HG02571 (cell line): ENCODE data around the gene HOPX.
"Not testable (repeated sequence)": the region's sequence is repeated elsewhere in the genome, so short reads cannot be mapped to it uniquely, and the experiment has no call there.

Source experiments
- ATAC-seq: cut with Tn5 transposase; IDR thresholded peaks from one replicate; pipeline ENCODE4 v1.9.1; 2021; ENCODE audit warnings: mild to moderate bottlenecking, moderate library complexity; ENCODE audit not compliant: unreplicated experiment

The HOPX gene, protein sequence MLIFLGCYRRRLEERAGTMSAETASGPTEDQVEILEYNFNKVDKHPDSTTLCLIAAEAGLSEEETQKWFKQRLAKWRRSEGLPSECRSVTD

DNA sequence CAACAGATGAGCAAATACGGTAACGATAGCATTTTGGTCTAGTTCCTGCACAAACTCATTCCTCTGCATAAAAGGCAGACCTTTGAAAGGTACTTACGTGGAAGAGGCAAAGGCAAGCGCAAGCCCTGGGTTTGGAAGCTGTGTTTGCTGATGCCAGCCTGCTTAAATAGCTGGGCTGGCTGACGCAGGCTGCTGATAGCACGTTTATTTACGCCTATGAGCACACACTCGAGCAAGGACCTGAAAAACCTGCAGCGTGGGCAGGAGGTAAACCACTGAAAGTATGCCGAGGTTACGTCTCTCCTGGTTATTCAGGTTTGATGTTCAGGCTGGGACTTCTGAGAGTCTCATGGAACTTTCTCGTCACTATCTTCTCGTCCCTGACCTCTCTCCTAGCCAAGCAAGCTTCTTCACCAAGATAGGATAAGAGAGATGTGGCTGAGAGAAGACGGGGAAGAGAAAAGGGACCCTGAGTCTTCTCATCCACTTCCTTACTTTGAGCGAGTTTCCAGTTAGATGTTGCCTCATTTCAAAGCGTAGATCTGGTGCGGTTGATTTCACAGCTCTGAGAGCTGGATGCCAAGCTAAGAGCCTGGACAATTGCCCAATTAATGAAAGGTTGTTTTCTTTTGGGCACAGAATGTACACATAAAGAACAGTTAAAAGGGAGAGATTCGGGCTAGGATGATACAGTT is at the start of gene HOPX:
HOPX (minus strand) TSS at position 139 of the 695 bp plus-strand sequence. CDS start 23,480 bp downstream, outside the sequence.
- no peak for ATAC-seq

DNA sequence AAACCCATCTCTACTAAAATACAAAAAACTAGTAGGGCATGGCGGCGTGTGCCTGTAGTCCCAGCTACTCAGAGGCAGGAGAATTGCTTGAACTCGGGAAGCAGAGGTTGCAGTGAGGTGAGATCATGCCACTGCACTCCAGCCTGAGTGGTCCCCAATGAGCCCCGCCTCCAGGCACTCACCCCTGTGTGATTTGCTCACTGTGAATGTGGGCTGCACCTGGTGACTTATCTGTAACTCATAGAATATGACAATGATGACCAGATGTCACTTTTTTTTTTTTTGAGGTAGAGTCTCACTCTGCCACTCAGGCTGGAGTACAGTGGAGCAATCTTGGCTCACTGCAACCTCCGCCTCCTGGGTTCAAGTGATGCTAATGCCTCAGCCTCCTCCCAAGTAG is 49.0 kb upstream of the HOPX start:
- ATAC-seq = no peak

DNA sequence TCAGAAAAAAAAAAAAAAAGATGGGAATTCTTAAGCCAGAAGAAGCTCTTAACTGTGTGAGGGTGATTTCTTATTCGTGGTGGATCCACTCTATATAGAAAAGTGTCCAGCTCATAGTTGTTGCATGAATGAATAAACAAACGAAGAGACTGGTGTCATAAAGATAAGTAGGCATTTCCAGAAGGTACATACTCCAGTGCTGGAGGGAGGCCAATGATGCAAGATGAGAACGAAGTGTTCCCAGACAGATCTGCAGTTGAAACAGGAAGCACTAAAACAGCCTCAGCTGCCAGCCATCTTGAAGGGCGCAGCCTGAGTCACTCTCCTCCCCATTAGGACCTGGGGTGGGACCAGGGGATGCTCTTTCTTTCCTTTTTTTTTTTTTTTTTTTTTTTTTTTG is 47.4 kb upstream of the HOPX start:
- no peak for ATAC-seq

DNA sequence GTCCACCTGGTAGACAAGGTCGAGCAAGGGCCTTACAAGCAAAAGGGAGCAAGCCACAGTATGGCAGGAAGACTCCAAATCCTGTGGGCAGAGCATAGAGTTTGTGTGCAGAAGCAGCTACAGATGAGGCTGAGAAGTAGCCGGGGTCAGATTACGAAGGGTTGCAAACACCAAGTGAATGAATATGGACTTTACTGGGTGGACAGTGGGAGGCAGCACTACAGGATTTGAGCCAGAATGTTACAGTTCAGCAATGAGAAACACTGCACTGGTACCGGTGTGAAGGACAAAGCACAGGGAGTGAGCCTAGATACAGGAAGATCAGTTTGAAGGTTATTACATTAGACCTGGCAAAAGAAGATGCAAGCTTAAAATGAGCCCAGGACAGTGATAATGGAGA is 46.1 kb upstream of the HOPX start:
- ATAC-seq = no peak

DNA sequence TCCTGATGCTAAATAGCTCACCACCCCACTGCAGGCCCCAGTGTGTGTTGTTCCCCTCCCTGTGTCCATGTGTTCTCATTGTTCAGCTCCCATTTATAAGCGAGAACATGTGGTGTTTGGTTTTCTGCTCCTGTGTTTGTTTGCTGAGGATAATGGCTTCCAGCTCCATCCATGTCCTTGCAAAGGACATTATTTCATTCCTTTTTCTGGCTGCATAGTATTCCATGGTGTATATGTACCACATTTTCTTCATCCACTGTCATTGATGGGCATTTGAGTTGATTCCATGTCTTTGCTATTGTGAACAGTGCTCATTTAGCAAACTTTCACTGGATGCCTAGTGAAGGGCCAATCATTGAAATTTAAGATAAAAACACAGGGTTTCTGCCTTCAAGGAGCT is 45.5 kb upstream of the HOPX start:
- ATAC-seq = not testable (repeated sequence)

DNA sequence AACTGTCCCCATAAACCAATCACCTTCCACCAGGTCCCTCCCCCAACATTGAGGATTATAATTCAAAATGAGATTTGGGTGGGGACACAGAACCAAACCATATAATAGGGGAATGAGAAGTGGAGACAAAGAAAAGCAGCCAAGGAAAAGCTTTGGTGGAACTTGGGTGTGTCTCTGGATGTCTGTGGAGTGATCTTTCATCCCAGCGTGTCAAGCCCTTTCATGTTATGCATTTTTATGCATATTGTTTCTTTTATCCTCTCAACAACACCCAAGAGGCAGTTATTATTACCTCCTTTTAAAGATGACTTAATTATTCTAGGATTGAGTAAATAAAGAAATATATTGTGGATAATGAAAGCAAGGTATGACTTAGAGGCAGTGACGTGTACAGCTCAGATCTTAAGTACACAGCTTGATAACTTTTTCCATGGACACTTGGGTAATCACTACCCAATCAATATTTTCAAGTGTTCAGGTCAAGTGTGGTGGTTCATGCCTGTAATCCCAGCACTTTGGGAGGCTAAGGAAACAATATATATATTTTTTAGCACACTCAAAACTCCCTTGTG is 42.6 kb upstream of the HOPX start:
- no peak for ATAC-seq

DNA sequence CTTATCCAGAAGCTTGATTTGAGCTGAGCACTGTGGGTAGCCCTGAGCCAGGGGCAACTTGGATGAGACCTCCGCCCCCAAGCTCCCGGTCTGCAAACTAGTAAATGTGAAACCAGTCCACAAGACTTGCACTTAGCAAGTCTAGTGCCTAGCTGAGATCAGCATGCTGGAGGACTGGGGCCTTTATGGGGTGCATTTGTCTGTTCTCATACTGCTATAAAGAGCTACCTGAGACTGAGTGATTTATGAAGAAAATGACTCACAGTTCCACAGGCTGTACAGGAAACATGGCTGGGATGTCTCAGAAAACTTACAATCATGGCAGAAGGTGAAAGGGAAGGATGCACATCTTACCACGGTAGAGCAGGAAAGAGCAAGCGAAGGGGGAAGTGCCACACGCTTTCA is 42.1 kb upstream of the HOPX start:
- no peak for ATAC-seq

DNA sequence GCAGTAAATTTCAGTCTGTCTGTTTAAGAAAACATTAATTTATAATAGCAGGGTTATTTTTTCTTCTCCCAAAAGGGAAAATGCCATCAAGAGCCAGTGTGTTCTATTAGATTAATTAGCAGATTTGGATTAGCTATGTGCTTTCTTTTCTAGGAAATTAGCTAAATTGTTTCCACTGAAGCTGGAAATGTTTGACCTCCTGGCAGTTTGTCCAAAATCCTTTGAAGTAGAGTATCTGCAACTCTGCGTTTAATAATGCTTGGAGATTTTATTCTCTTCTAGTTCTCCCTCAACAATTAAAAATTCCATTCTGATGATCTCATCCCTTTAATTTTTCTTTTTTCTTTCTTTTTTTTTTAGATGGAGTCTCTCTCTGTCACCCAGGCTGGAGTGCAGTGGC is 27.1 kb upstream of the HOPX start:
- ATAC-seq = no peak

DNA sequence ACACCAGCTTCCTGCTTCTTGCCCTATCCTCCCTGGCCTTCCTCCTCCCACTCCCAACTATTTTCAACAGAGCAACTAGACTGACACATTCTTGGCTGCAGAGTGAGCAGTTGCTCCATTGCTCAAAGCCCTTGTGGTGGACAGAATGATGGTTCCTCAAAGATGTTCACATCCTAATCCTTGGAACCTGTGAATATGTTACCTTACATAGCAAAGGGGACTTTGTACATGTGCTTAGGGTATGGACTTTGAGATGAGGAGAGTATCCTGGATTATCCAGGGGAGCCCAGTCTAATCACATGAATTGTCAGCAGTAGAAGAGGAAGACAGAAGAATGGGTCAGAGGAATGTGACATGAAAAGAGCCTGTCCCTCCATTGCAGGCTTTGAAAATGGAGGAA is 24.9 kb upstream of the HOPX start:
- ATAC-seq = no peak

DNA sequence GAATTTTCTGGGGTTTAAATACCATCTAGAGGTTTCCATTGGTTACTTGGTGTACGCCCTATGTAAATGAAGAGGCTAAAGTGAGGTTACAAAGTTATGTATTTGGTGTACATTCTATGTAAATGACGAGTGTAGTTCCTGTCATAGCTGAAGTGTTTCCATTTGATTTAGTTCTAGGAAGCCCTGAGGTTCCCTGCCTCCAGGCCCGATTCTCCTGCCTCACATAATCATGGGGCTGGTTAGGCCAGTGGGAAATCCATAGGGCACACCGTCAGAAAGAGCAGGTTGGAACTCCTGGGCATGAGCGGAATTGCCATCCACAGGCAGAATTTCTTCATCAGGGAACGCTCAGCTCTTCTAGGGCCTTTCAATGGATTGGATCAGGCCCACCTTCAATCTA is 24.2 kb upstream of the HOPX start:
- ATAC-seq = no peak

DNA sequence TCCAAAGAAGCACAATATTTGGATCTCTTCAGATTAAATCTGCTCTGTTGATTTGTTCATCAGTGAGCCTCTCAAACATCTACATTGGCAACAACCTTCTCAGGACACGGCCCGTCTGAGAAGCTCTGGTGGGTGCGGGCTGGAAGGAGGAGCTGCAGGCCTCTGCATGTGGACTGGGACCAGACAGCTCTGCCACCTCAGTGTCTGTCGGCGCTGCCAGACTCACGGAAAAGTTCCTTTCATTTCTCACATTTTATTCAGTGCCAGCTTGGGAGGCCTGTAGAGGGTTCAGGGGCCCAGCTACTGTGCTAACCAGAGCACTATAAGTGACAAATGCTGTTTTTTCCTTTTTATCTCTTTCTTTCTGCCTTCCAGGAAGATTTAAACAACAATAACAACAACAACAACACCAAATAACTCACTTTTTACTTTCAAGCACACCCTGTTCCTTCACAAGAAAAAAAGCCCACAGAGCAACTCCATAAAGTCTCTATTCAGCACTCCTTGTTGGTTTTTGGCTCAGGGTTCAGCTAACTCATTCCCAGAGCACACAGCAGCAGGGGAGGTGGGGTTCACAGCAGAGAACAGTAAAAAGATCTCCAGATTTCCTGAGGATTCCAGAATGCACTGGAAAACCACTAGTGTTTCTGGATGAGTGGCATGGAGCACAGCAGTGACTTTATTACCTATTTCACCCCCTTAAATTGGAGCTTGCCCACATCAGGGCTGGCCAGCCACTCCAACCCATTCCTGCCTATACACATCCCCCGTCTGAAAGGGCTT is 23.2 kb upstream of the HOPX start:
- ATAC-seq = no peak

DNA sequence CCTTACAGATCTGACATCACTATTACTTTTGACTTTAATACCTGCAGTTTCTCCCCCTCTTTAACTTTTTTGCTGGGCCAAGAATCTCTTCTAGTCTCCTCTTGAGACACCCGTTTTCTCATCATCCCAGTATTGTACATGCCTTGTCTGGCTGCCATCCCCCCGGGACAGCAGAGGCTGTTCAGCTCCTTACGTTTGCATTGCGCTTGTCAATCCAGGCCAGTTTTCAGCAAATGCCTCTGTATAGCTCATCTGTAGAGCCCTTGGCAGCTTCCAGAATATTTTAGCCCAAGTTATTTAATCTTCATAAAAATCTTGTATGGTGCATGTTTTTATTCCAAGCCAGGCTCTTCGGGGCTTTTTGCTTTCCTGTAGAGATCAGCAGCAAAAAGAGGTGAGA is 22.3 kb upstream of the HOPX start:
- no peak for ATAC-seq

DNA sequence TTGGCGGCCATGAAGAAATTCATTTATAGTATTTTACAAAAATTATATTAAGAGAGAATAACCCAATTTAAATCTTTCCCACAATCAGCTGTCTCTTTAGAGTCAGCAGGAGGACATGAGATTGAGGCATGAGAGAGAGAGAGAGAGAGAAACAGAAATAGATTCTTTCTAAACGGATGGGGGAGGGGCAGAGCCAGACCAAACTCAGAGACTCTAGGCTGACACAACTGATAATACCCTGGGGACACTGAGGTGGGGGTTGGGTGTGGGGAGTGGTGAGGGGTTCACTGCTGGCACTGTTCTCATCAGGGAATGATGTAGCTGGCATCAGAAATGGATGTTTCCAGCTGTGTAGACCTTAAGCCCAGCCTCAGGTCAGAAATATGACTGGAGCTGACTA is 20.5 kb upstream of the HOPX start:
- ATAC-seq = no peak

DNA sequence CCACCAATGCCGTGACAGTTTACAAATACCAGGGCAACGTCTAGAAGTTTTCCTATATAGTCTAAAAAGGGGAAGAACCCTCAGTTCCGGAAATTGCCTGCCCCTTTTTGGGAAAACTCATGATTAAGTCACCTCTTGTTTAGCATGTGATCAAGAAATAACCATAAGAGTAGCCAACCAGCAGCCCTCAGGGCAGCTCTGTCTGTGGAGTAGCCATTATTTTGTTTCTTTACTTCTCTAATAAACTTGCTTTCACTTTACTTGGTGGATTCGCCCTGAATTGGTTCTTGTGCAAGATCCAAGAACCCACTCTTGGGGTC is 20.0 kb upstream of the HOPX start:
- no peak for ATAC-seq

DNA sequence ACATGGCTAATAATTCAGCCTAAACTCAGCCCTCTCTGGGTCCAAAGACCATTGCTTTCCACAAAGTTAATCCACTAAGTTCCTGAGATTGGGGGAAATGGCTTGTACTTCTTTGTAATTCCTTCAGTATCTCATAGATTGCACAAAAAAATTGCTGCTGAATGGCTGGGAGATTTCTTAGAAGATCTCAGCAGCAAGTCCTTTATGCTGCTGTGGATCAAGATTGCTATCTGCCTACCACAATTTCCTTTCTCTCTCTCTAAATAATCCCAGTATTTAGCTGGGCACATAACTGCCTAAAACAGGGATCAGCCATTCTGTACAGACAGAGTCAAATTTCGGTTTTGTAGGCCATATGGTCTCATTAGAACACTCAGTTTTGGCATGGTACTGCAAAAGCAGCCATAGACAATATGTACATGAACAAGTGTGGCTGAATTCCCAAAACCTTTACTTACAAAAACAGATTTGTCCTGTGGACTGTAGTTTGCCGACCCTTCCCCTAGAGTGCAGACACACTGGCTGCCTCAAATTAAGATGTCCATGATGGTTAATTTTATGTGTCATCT is 18.5 kb upstream of the HOPX start:
- no peak for ATAC-seq

DNA sequence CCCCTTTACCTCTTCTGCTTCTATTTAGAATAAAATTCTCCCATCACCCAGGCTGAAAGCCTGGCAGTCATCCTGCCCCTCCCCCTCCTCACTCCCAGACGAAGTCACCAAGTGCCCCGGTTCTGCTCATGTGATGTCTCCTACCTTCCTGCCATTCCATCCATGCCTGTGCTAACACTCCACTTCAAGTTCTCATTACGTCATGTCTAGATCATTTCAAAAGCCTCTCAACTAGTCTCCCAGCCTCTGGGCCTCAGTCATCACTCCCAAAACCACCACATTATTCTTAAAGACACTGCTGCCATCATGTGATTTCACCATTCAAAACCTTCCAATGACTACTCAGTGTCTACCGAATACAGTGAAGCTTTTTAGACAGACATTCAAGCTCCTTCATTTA is 17.2 kb upstream of the HOPX start:
- ATAC-seq = no peak

DNA sequence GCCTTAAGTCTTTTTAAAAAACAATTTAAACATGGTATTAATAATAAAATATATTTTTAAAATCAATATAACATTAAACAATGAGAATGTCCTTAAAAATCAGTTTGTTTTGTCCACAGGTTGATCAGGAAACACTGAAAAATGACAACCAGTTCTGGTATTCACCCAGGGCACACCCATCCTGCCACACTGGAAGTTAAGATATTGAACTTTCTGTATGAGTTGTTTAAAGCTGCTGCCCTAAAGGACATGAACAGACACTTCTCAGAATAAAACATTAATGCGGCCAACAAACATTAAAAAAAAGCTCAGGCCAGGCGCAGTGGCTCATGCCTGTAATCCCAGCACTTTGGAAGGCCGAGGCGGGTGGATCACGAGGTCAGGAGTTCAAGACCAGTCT is 15.0 kb upstream of the HOPX start:
- ATAC-seq = no peak

DNA sequence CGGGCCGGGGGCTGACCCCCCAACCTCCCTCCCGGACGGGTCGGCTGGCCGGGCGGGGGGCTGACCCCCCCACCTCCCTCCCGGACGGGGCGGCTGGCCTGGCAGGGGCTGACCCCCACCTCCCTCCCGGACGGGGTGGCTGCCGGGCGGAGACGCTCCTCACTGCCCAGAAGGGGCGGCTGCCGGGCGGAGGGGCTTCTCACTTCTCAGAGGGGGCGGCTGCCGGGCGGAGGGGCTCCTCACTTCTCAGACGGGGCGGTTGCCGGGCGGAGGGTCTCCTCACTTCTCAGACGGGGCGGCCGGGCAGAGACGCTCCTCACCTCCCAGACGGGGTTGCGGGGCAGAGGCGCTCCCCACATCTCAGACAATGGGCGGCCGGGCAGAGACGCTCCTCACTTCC is 12.4 kb upstream of the HOPX start:
- ATAC-seq = not testable (repeated sequence)

DNA sequence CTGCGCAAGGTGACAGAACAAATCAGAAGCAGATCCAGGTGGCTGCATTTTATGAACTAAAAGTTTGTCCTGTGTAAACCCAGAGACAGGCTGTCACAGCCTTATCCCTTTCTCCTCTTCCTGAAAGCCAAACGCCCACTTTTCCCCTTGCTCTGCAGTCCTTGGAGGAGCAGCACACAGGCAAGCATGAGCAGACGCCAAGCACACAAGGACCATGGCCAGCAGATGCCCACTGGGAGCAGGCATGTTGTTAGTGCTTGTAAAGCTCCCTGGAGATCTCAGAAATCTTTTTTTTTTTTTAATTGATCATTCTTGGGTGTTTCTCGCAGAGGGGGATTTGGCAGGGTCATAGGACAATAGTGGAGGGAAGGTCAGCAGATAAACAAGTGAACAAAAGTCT is 11.5 kb upstream of the HOPX start:
- ATAC-seq = no peak

DNA sequence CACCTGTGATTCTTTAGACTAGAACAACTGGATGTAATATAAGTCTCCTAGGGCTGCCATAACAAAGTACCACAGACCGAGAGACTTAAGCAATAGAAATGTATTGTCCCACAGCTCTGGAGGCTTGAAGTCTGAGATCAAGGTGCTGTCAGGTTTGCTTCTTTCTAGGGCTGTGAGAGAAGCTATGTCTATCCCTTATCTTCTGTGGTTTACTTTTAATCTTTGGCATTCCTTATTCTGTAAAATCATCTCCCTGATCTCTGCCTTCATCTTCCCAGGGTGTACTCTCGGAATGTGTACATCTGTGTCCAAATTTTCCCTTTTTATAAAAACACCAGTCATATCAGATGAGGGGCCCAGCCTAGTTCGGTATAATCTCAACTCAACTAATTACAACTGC is 10.3 kb upstream of the HOPX start:
- no peak for ATAC-seq

DNA sequence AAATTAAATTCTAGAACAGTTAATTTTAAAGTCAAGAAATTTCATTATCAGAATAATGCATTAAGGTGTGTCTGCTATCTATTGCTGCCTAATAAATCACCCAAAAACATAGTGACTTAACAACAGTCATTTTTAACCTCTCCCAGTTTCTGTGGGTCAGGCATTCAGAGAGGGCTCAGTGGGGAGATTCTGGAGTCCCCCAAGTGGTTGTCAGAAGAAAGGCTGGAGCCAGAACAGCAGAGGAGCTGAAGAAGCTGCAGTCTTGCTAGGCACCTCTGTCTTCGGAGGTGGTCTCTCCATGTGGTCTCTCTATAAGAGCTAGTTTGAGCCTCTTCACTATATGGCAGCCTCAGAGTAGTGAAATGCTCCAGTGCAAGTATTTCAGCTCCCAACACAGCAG is 9.3 kb upstream of the HOPX start:
- no peak for ATAC-seq
